Nephron progenitor cell (in vitro differentiated cells): ENCODE results near the gene PADI2.

ENCODE experiments used
- DNase-seq: peaks from one replicate; pipeline ENCODE4 v3.0.0; 2021
- H3K27ac Mint-ChIP-seq: 2 replicates; pipeline ENCODE4 v1.8.0; 2021; ENCODE audit warnings: mild to moderate bottlenecking, moderate library complexity, mixed read lengths
- H3K27me3 Mint-ChIP-seq: 2 replicates; pipeline ENCODE4 v1.8.0; 2021; ENCODE audit warnings: mild to moderate bottlenecking, low read depth, mixed read lengths; ENCODE audit not compliant: poor library complexity
- H3K36me3 Mint-ChIP-seq: 2 replicates; pipeline ENCODE4 v1.8.0; 2021; ENCODE audit warnings: low read depth, mixed read lengths
- H3K4me1 Mint-ChIP-seq: 2 replicates; pipeline ENCODE4 v1.8.0; 2021; ENCODE audit warnings: mixed read lengths
- H3K4me3 Mint-ChIP-seq: 2 replicates; pipeline ENCODE4 v1.8.0; 2021; ENCODE audit warnings: mild to moderate bottlenecking, moderate library complexity, mixed read lengths
- H3K9me3 Mint-ChIP-seq: 2 replicates; pipeline ENCODE4 v1.8.0; 2021; ENCODE audit warnings: mild to moderate bottlenecking, moderate library complexity, mixed read lengths
- TF ChIP-seq, protein P1 (sequence below): fragments of 200-600 bp; sonication (generic); IDR thresholded peaks from 2 replicates; pipeline ENCODE4 v1.5.0; 2021; ENCODE audit warnings: antibody characterized with exemption

PADI2 gene

GRCh38 chr1:17078991-17079868, 40.0 kb downstream of the PADI2 start:
- Mint-ChIP-seq H3K36me3 (no peaks in the 10 kb centered on the region), H3K27ac (peak overlapping the region; percentile 92), H3K4me3 (no peak overlapping the region), H3K4me1 (peaks cover 8% of the 10 kb centered on the region), H3K9me3 (no peaks in the 10 kb centered on the region), H3K27me3 (peaks cover 22% of the 10 kb centered on the region)
- no peak for DNase-seq
- TF ChIP-seq, protein P1, sequence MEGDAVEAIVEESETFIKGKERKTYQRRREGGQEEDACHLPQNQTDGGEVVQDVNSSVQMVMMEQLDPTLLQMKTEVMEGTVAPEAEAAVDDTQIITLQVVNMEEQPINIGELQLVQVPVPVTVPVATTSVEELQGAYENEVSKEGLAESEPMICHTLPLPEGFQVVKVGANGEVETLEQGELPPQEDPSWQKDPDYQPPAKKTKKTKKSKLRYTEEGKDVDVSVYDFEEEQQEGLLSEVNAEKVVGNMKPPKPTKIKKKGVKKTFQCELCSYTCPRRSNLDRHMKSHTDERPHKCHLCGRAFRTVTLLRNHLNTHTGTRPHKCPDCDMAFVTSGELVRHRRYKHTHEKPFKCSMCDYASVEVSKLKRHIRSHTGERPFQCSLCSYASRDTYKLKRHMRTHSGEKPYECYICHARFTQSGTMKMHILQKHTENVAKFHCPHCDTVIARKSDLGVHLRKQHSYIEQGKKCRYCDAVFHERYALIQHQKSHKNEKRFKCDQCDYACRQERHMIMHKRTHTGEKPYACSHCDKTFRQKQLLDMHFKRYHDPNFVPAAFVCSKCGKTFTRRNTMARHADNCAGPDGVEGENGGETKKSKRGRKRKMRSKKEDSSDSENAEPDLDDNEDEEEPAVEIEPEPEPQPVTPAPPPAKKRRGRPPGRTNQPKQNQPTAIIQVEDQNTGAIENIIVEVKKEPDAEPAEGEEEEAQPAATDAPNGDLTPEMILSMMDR = no peak

DNA sequence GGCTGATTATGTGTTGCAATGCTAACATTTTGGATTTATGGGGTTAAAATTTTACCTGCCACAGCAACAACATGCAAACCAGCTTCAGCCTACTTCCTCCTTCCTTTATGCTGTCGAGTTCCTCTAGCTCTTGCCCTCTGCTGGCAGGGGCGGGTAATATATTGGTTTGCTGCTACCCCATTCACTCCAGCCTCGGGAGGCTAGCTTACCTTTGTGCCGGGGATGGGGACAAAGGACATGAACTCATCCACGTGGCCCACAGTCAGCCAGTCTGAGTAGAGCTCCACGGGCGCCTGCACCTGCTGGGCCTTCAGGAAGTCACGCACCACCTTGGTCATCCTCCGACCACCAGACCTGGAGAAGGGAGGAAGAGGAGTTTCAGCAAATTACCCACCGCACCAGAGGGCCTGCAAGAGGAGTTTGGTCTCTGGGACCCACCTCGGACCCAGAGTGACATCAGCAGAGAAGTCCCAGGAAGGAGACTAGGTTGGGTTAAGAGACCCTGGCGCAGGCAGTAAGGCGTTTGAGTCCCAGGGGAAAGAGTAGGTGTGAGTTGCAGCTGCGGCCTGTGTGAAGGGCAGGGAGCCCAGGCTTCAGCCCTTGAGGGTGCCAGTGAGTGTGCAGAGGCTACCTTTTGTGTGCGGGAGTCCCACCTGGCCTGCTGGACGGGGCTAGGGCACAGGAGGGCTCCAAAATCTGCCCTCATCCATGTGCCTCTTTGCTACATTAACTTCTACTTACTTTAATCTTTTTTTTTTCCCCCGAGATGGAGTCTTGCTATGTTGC, 43.6 kb downstream of the PADI2 start:
- H3K9me3 Mint-ChIP-seq = no peaks in the 10 kb centered on the region
- no peak for DNase-seq
- no peak overlapping the region for H3K4me3 Mint-ChIP-seq
- H3K36me3 Mint-ChIP-seq = no peaks in the 10 kb centered on the region
- H3K27me3 Mint-ChIP-seq = peaks cover 12% of the 10 kb centered on the region
- TF ChIP-seq, protein P1 = peak; percentile 33
- peaks cover 8% of the 10 kb centered on the region for H3K4me1 Mint-ChIP-seq
- H3K27ac Mint-ChIP-seq = no peak overlapping the region

DNA sequence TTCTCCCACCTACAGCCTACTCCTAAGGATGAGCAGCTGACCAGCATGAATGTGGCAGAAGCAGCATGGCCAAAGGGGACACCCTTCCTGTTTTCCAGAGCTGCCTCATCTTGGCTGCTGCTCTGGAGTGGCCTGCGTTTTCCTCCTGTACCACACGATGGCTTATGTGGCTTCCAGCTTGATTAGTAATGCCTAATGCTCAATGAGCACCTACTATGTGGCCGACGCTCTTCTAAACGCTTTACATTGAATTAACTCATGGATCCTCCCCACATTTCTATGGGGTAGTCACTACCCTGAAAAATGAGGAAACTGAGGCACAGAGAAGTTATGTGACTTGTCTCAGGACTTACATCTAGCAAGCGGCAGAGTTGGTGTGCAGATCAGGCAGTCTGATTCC, 47.5 kb downstream of the PADI2 start:
- Mint-ChIP-seq H3K27me3 (peaks cover 12% of the 10 kb centered on the region), H3K9me3 (peaks cover under 1% of the 10 kb centered on the region), H3K4me1 (peaks cover 5% of the 10 kb centered on the region), H3K27ac (no peak overlapping the region), H3K4me3 (no peak overlapping the region), H3K36me3 (no peaks in the 10 kb centered on the region)
- no peak for DNase-seq
- TF ChIP-seq, protein P1 = no peak

- H3K4me3 Mint-ChIP-seq = no peak overlapping the region
Measured at GRCh38 chr1:17070163-17070525, 49.1 kb downstream of the PADI2 start.

DNA sequence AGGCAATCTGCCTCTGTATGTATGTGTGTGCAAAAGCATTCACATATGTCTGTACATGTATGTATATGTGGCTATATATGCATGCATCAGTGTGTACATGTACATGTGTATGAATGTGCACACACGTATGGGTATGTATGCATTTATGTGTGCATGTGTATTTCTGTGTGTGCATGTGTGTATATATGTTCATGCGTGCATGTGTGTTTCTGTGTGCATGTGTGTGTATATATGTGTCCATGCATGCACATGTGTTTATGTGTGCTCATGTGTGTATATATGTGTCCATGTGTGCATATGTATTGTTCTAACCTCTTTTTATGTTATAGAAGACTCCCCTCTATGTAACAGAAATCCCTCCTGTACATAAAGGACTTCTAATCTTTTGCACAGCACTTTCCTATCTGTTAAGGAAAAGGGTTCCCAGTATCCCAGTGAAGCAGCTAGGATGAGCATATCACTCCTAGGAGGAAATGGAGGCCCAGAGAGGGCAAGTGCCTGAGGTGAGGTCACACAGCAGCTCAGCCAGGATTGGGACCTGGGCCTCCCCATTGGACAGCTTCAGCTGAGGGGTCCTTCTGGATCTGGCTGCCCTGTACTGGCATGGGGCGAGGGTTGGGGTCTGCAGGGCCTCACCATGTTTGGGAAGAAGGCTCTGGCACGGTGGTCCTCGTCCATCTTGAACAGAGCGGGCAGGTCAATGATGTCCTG, 49.6 kb downstream of the PADI2 start:
- Mint-ChIP-seq H3K27me3 (peaks cover 7% of the 10 kb centered on the region), H3K4me3 (no peak overlapping the region), H3K36me3 (no peaks in the 10 kb centered on the region), H3K4me1 (peaks cover 5% of the 10 kb centered on the region), H3K27ac (no peak overlapping the region), H3K9me3 (peaks cover 16% of the 10 kb centered on the region)
- TF ChIP-seq, protein P1 = no peak
- DNase-seq = no peak

More at GRCh38 chr1:17070163-17070525, 49.1 kb downstream of the PADI2 start:
- DNase-seq = no peak
- Mint-ChIP-seq H3K27me3 (peaks cover 7% of the 10 kb centered on the region), H3K27ac (no peak overlapping the region), H3K36me3 (no peaks in the 10 kb centered on the region), H3K4me1 (peaks cover 5% of the 10 kb centered on the region), H3K9me3 (peaks cover 11% of the 10 kb centered on the region)
- TF ChIP-seq, protein P1 = no peak
